ENCODE data around the gene APOM.

Gene APOM

GRCh38 chr6:31654574-31655348, 933 bp upstream of the APOM start:
- in situ Hi-C loops (cut with MboI; ENCODE audit: low sequenced_read_pairs): loop anchor here (25.0 kb wide), 1 partner anchor 308 kb away; the partner anchor contains the start of genes DXO, NELFE and SKIC2

DNA sequence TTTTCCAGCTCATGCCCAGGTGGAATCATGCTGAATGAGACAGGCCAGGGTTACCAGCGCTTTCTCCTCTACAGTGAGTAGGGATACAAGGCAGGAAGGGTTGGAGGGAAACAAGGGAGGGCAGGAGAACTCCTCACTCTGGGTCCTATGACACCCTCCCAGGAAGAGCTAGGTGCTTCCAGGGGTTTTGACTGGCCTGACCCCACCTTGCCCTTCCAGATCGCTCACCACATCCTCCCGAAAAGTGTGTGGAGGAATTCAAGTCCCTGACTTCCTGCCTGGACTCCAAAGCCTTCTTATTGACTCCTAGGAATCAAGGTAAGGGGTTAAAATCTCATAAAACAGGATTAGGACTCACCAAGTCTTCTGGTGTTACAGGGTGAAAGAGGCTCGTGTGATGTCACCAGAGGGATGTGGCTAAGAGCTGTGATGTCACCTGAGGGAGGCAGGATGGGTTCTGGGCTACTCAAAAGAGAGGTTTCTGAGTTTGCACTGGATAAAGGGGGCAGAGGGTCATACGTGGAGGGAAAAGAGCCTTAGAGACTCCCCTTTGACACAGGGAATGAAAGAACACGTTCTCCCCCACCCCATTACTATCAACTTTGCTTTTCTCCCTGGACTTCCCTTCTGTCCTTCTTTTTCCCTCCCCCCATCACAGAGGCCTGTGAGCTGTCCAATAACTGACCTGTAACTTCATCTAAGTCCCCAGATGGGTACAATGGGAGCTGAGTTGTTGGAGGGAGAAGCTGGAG, 1.9 kb downstream of the APOM start:
- in situ Hi-C loops (cut with MboI; ENCODE audit: low sequenced_read_pairs): loop anchor here (25.0 kb wide), 1 partner anchor 305 kb away; the partner anchor contains the start of genes DXO, NELFE and SKIC2

- in situ Hi-C loops (cut with MboI; ENCODE audit: low sequenced_read_pairs): loop anchor here (25.0 kb wide), 1 partner anchor 304 kb away; the partner anchor contains the start of genes DXO, NELFE and SKIC2
Observed at GRCh38 chr6:31658158-31658688, 2.5 kb downstream of the APOM start.

GRCh38 chr6:31658983-31659648, 3.4 kb downstream of the APOM start:
- in situ Hi-C loops (cut with MboI; ENCODE audit: low sequenced_read_pairs): loop anchor here (25.0 kb wide), 1 partner anchor 303 kb away; the partner anchor contains the start of genes DXO, NELFE and SKIC2

GRCh38 chr6:31659649-31660380, 4.1 kb downstream of the APOM start:
- in situ Hi-C loops (cut with MboI; ENCODE audit: low sequenced_read_pairs): loop anchor here (25.0 kb wide), 1 partner anchor 302 kb away; the partner anchor contains the start of genes DXO, NELFE and SKIC2

- in situ Hi-C loops (cut with MboI; ENCODE audit: low sequenced_read_pairs): loop anchor here (25.0 kb wide), 1 partner anchor 302 kb away; the partner anchor contains the start of genes DXO, NELFE and SKIC2
Observed at GRCh38 chr6:31660381-31661261, 4.9 kb downstream of the APOM start, which contains the start of gene C6orf47. Gene C6orf47, minus strand, starts transcription at chr6:31660778. Its CDS starts 831 bp downstream, at chr6:31659947.

GRCh38 chr6:31661262-31662123, 5.8 kb downstream of the APOM start:
- in situ Hi-C loops (cut with MboI; ENCODE audit: low sequenced_read_pairs): loop anchor here (25.0 kb wide), 1 partner anchor 301 kb away; the partner anchor contains the start of genes DXO, NELFE and SKIC2

DNA sequence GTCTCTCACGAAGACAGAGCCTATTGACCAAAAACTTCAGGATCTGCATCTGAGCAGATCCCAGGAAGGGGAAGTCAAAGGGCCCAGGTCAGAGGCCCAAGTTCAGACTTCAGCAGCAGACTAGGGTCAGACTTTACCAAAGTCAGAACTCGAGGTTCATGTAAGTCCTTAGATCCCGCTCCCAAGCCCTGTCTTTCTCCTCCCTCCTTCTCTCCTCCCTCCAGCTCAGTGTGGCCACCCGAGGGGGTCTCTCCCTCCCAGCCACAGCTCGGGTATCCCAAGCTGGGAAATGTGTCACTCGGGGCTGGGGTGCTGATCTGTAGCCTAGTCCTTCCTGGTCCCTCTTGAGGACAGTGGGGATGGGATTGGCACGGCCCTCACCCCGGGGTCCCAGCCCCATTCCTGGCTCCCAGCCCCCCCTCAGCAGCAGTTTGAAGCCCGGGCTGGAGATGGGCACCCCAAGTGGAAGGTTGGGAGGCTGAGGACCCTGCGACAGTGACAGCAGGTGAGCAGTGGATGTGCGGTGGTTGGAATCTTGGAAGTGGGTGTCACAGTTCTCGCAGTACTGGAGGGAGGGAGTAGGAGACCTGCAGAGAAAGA, 6.5 kb downstream of the APOM start:
- in situ Hi-C loops (cut with MboI; ENCODE audit: low sequenced_read_pairs): loop anchor here (25.0 kb wide), 1 partner anchor 300 kb away; the partner anchor contains the start of genes DXO, NELFE and SKIC2

GRCh38 chr6:31663126-31663960, 7.6 kb downstream of the APOM start:
- in situ Hi-C loops (cut with MboI; ENCODE audit: low sequenced_read_pairs): loop anchor here (25.0 kb wide), 1 partner anchor 299 kb away; the partner anchor contains the start of genes DXO, NELFE and SKIC2

- in situ Hi-C loops (cut with MboI; ENCODE audit: low sequenced_read_pairs): loop anchor here (25.0 kb wide), 1 partner anchor 298 kb away; the partner anchor contains the start of genes DXO, NELFE and SKIC2
Observed at GRCh38 chr6:31663961-31664789, 8.5 kb downstream of the APOM start.

DNA sequence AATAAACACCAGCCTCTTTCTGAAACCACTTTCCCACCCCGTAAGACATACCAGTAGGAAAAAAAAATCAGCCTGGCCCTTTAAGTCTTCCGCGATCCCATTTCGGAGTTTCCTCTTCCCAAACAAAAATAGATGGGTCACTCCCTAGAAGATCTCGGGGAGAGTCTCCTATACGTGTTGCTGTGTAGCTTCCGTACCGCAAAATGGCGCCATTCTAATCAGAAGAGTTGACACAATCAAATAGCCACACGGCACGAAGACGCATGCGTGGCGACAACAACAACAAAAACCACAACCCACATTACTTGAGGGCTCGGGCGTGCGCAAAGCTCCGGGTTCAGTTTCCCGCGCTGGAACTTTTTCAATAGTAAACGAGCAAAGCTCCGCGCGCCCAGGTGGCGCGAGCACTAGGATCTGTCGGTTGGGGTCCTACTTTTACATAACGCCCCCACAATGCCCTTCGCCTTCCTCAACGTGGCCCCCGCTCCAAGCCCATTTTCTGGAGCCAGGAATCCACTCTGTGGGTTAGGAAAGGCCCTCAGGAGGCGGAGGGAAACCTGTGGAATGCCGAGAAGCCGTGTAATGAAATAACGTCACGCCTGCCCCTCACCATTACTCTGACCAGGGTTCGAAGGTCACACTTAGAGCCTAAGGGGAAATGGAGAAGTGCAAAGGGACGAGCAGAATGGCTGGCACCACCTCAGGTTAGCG, 9.3 kb downstream of the APOM start, which contains the start of gene GPANK1:
TSS of gene GPANK1 (minus strand) at position 208 of the 711 bp plus-strand sequence. CDS start 519 bp downstream, outside the sequence.
- in situ Hi-C loops (cut with MboI; ENCODE audit: low sequenced_read_pairs): loop anchor here (25.0 kb wide), 1 partner anchor 297 kb away; the partner anchor contains the start of genes DXO, NELFE and SKIC2

DNA sequence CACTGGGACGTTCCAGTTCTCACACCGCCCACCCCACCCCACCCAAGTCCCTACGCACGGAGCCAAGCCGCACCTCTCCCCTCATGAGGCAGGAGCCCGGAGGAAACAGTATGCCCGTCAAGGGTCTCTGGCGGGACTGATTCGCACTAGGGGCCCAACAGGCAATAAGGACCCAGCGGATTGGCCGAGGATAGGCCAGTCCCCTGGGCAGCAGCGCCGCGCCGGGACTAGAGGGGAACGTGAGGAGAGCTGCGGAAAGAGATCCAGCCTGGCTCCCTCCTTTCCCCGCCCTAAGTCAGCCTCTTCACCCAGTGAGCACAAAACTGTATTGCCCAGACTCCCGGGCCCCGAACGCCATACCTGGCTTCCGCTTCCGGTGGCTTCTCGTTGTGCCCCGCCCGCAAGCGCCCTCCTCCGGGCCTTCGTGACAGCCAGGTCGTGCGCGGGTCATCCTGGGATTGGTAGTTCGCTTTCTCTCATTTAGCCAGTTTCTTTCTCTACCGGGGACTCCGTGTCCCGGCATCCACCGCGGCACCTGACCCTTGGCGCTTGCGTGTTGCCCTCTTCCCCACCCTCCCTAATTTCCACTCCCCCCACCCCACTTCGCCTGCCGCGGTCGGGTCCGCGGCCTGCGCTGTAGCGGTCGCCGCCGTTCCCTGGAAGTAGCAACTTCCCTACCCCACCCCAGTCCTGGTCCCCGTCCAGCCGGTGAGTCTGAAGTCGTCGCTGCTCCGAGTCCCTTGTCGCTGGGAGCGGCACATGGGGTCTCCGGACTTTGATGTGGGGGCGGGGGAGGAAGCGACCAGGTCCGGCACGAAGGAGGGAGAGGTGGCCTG, 10.0 kb downstream of the APOM start, which contains the start of gene CSNK2B:
TSS of gene CSNK2B (plus strand) at position 580 of the 836 bp plus-strand sequence. CDS start 752 bp downstream, outside the sequence.
- in situ Hi-C loops (cut with MboI; ENCODE audit: low sequenced_read_pairs): loop anchor here (25.0 kb wide), 1 partner anchor 297 kb away; the partner anchor contains the start of genes DXO, NELFE and SKIC2

DNA sequence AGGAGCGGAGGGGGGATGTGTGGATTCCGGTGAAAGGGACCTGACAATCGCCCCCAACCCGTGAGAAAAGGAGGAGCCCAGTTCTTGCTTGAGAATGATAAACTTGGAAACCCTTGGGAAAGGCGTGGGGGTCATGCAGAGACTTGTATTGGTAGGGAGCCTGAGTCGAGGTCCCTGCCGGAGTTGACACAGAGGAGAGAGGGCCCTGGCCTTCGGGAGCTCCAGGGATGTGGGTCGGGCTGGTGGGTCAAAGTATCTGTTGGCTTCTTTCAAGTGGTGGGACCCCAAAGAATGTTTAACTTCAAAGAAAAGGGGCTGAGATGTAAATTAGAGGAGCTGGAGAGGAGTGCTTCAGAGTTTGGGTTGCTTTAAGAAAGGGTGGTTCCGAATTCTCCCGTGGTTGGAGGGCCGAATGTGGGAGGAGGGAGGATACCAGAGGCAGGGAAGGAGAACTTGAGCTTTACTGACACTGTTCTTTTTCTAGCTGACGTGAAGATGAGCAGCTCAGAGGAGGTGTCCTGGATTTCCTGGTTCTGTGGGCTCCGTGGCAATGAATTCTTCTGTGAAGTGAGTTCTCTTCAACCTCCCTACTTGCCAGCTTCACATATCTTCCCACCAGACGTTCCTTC, 10.8 kb downstream of the APOM start:
- in situ Hi-C loops (cut with MboI; ENCODE audit: low sequenced_read_pairs): loop anchor here (25.0 kb wide), 1 partner anchor 296 kb away; the partner anchor contains the start of genes DXO, NELFE and SKIC2
